ENCODE data around the gene NKAIN1.
"Not testable (repeated sequence)": the region's sequence is repeated elsewhere in the genome, so short reads cannot be mapped to it uniquely, and the experiment has no call there.

NKAIN1 gene

GRCh38 chr1:31198600-31198999 is 41.1 kb downstream of the NKAIN1 start:
- no peak overlapping the region for H3K9ac ChIP-seq (ENCODE audit: low read depth, low read length, poor library complexity, severe bottlenecking)
- no peaks in the 10 kb centered on the region for H4K20me1 ChIP-seq (ENCODE audit: insufficient read depth, low read length, poor library complexity, severe bottlenecking)
- no peak overlapping the region for H3K4me2 ChIP-seq (ENCODE audit: low read depth, low read length, poor library complexity, severe bottlenecking)
- no peak for TF ChIP-seq CTCF (conservative IDR thresholded peaks at IDR 0.05; ENCODE audit: low read length)
- no peak for TF ChIP-seq EZH2phosphoT487 (IDR thresholded peaks at IDR 0.05; ENCODE audit: borderline replicate concordance)
- H3F3A ChIP-seq (ENCODE audit: low read depth), result no peaks in the 10 kb centered on the region
- no peaks in the 10 kb centered on the region for H3K9me3 ChIP-seq (ENCODE audit: insufficient read depth, low read depth, low read length)
- H3K79me2 ChIP-seq (ENCODE audit: insufficient read depth, low read length), result no peaks in the 10 kb centered on the region
- no peak overlapping the region for H3K4me3 ChIP-seq (ENCODE audit: low read length, poor library complexity, severe bottlenecking)
- H3K9me2 ChIP-seq (replicated peaks; ENCODE audit: low read depth, low read length), result no peaks in the 10 kb centered on the region
- H3K4me1 ChIP-seq (ENCODE audit: insufficient read depth, low read length, poor library complexity, severe bottlenecking), result no peaks in the 10 kb centered on the region
- H2AFZ ChIP-seq (ENCODE audit: low read length), result no peak overlapping the region
- H3K36me3 ChIP-seq (ENCODE audit: insufficient read depth, low read length), result no peaks in the 10 kb centered on the region
- H3K27me3 ChIP-seq (ENCODE audit: insufficient read depth, low read length, poor library complexity, severe bottlenecking), result no peaks in the 10 kb centered on the region

- H4K20me1 ChIP-seq (ENCODE audit: insufficient read depth, low read length, poor library complexity, severe bottlenecking), result no peaks in the 10 kb centered on the region
- no peak overlapping the region for H3K9ac ChIP-seq (ENCODE audit: low read depth, low read length, poor library complexity, severe bottlenecking)
- H3K4me1 ChIP-seq (ENCODE audit: insufficient read depth, low read length, poor library complexity, severe bottlenecking), result no peaks in the 10 kb centered on the region
- no peak overlapping the region for H2AFZ ChIP-seq (ENCODE audit: low read length)
- no peaks in the 10 kb centered on the region for H3F3A ChIP-seq (ENCODE audit: low read depth)
- no peaks in the 10 kb centered on the region for H3K36me3 ChIP-seq (ENCODE audit: insufficient read depth, low read length)
- TF ChIP-seq EZH2phosphoT487 (IDR thresholded peaks at IDR 0.05; ENCODE audit: borderline replicate concordance) (no peak), CTCF (conservative IDR thresholded peaks at IDR 0.05; ENCODE audit: low read length) (no peak)
- H3K4me2 ChIP-seq (ENCODE audit: low read depth, low read length, poor library complexity, severe bottlenecking), result no peak overlapping the region
- H3K9me2 ChIP-seq (replicated peaks; ENCODE audit: low read depth, low read length), result no peaks in the 10 kb centered on the region
- no peak overlapping the region for H3K4me3 ChIP-seq (ENCODE audit: low read length, poor library complexity, severe bottlenecking)
- H3K9me3 ChIP-seq (ENCODE audit: insufficient read depth, low read depth, low read length), result no peaks in the 10 kb centered on the region
- no peaks in the 10 kb centered on the region for H3K27me3 ChIP-seq (ENCODE audit: insufficient read depth, low read length, poor library complexity, severe bottlenecking)
- H3K79me2 ChIP-seq (ENCODE audit: insufficient read depth, low read length), result no peaks in the 10 kb centered on the region
Measured at GRCh38 chr1:31198150-31198549, 41.5 kb downstream of the NKAIN1 start.

- Histone ChIP-seq H4K20me1 (ENCODE audit: insufficient read depth, low read length, poor library complexity, severe bottlenecking) (no peaks in the 10 kb centered on the region), H3K9me3 (ENCODE audit: insufficient read depth, low read depth, low read length) (no peaks in the 10 kb centered on the region), H3K4me2 (ENCODE audit: low read depth, low read length, poor library complexity, severe bottlenecking) (no peak overlapping the region), H3K36me3 (ENCODE audit: insufficient read depth, low read length) (no peaks in the 10 kb centered on the region), H3K9me2 (replicated peaks; ENCODE audit: low read depth, low read length) (no peaks in the 10 kb centered on the region), H2AFZ (ENCODE audit: low read length) (no peak overlapping the region), H3K4me1 (ENCODE audit: insufficient read depth, low read length, poor library complexity, severe bottlenecking) (no peaks in the 10 kb centered on the region), H3K79me2 (ENCODE audit: insufficient read depth, low read length) (no peaks in the 10 kb centered on the region), H3K27me3 (ENCODE audit: insufficient read depth, low read length, poor library complexity, severe bottlenecking) (no peaks in the 10 kb centered on the region), H3K9ac (ENCODE audit: low read depth, low read length, poor library complexity, severe bottlenecking) (no peak overlapping the region), H3F3A (ENCODE audit: low read depth) (no peaks in the 10 kb centered on the region), H3K4me3 (ENCODE audit: low read length, poor library complexity, severe bottlenecking) (no peak overlapping the region)
- TF ChIP-seq CTCF (conservative IDR thresholded peaks at IDR 0.05; ENCODE audit: low read length) (no peak), EZH2phosphoT487 (IDR thresholded peaks at IDR 0.05; ENCODE audit: borderline replicate concordance) (no peak)
Measured at GRCh38 chr1:31196685-31197084, 43.0 kb downstream of the NKAIN1 start.

- H3K36me3 ChIP-seq (ENCODE audit: insufficient read depth, low read length); H3F3A ChIP-seq (ENCODE audit: low read depth); H3K4me3 ChIP-seq (ENCODE audit: low read length, poor library complexity, severe bottlenecking); H3K4me1 ChIP-seq (ENCODE audit: insufficient read depth, low read length, poor library complexity, severe bottlenecking); H3K27me3 ChIP-seq (ENCODE audit: insufficient read depth, low read length, poor library complexity, severe bottlenecking); H3K79me2 ChIP-seq (ENCODE audit: insufficient read depth, low read length); H3K9me2 ChIP-seq (replicated peaks; ENCODE audit: low read depth, low read length); H3K9ac ChIP-seq (ENCODE audit: low read depth, low read length, poor library complexity, severe bottlenecking); H3K9me3 ChIP-seq (ENCODE audit: insufficient read depth, low read depth, low read length); H2AFZ ChIP-seq (ENCODE audit: low read length); H3K4me2 ChIP-seq (ENCODE audit: low read depth, low read length, poor library complexity, severe bottlenecking); H4K20me1 ChIP-seq (ENCODE audit: insufficient read depth, low read length, poor library complexity, severe bottlenecking): not testable (repeated sequence)
Measured at GRCh38 chr1:31195267-31195666, 44.4 kb downstream of the NKAIN1 start.
